Left lung (tissue), 10 donors: ENCODE measurements around the gene RBM20. TPM values are rescaled to one million over a fixed set of nuclear protein-coding genes. Genes with fewer than 3 reads are reported as not detected.

Experiments used
- ATAC-seq: fragments of 200-7000 bp; cut with Tn5 transposase; one replicate; pipeline ENCODE4 v1.9.1; 2020; ENCODE audit warnings: moderate library complexity
- DNase-seq, 4 donors: peaks; one replicate each; pipeline ENCODE4 v3.0.0-alpha.2; 2013 to 2020
- H3K27ac ChIP-seq, 2 donors: fragments of 200-600 bp; sonication (generic) in 1 of 2; one replicate each; pipeline versions ENCODE4 v1.5.0 to v1.8.0; 2020 to 2021
- H3K27me3 ChIP-seq, 2 donors: fragments of 200-600 bp; sonication (generic) in 1 of 2; one replicate each; pipeline versions ENCODE4 v1.5.0 to v1.8.0; 2020 to 2021
- H3K36me3 ChIP-seq, 2 donors: fragments of 200-600 bp; sonication (generic) in 1 of 2; one replicate each; pipeline versions ENCODE4 v1.5.0 to v1.8.0; 2020 to 2021
- H3K4me1 ChIP-seq, 2 donors: fragments of 200-600 bp; one replicate each; pipeline ENCODE4 v1.8.0; 2021
- H3K4me3 ChIP-seq, 2 donors: fragments of 200-600 bp; sonication (generic) in 1 of 2; one replicate each; pipeline versions ENCODE4 v1.5.0 to v1.8.0; 2020 to 2021; ENCODE audit warnings: mild to moderate bottlenecking in 1 of 2
- H3K9me3 ChIP-seq, 2 donors: fragments of 200-600 bp; sonication (generic) in 1 of 2; one replicate each; pipeline versions ENCODE4 v1.5.0 to v1.8.0; 2020 to 2021
- CTCF ChIP-seq, 2 donors: fragments of 200-600 bp; sonication (generic) in 1 of 2; IDR thresholded peaks; one replicate each; pipeline versions ENCODE4 v1.5.0 to v1.8.0; 2021; ENCODE audit warnings: antibody characterized with exemption in 2 of 2
- intact Hi-C, 2 donors: fragments of 100-400 bp; cut with DNase I; formaldehyde crosslinking; loops; one replicate each; pipeline versions ENCODE4 v1.11.2 to v1.14.2; 2022
- polyA plus RNA-seq, 6 donors: library from polyadenylated mRNA; unstranded; fragments of 120-200 nt; gene quantifications; one replicate each; pipeline ENCODE4 v1.2.1, GENCODE V29; 2013; ENCODE audit not compliant: insufficient read length in 6 of 6
- total RNA-seq, 2 donors: library from RNA; stranded (reverse); fragmentation: NEBNext Ultra II Directional; extraction: Animal tissue kit (Norgen Biotek cat#: 25700); gene quantifications; one replicate each; pipeline ENCODE4 v1.2.1, GENCODE V29; 2021
- donor health status: DM: no; HTN: yes; CAD: no.
- donor health status: DM: no; HTN: no; CAD: no.

The RBM20 gene
- total and polyA plus RNA-seq, 8 donors: 0.55 to 1.8 (median 1.1) TPM

- Histone ChIP-seq H3K27me3 (peaks cover 4 to 47% of the 10 kb centered on the region in 2 donors), H3K27ac (no peak overlapping the region), H3K36me3 (no peaks in the 10 kb centered on the region), H3K4me1 (no peaks in the 10 kb centered on the region), H3K4me3 (no peak overlapping the region), H3K9me3 (no peaks in the 10 kb centered on the region)
- DNase-seq: no peak
- ATAC-seq: no peak
- intact Hi-C loops: no loop called here
- no peak for TF ChIP-seq CTCF (IDR thresholded peaks at IDR 0.05)
These were observed 132.9 kb downstream of the RBM20 start for GRCh38 chr10:110777017-110777416.

GRCh38 chr10:110777661-110778060 lies 133.5 kb downstream of the RBM20 start:
- Histone ChIP-seq H3K4me3 (no peak overlapping the region), H3K4me1 (no peaks in the 10 kb centered on the region), H3K9me3 (no peaks in the 10 kb centered on the region), H3K36me3 (no peaks in the 10 kb centered on the region), H3K27ac (no peak overlapping the region), H3K27me3 (peaks cover 4 to 45% of the 10 kb centered on the region in 2 donors)
- TF ChIP-seq CTCF (IDR thresholded peaks at IDR 0.05): no peak
- intact Hi-C loops: no loop called here
- DNase-seq (no peak), ATAC-seq (no peak)

- H3K36me3 ChIP-seq: no peaks in the 10 kb centered on the region
- no peaks in the 10 kb centered on the region for H3K9me3 ChIP-seq
- H3K27me3 ChIP-seq: peaks cover 4 to 47% of the 10 kb centered on the region in 2 donors
- TF ChIP-seq CTCF (IDR thresholded peaks at IDR 0.05): no peak
- no peak overlapping the region for H3K4me3 ChIP-seq
- ATAC-seq (no peak), DNase-seq (no peak)
- H3K4me1 ChIP-seq: no peaks in the 10 kb centered on the region
- intact Hi-C loops: no loop called here
- no peak overlapping the region for H3K27ac ChIP-seq
These were observed 134.1 kb downstream of the RBM20 start for GRCh38 chr10:110778211-110778610.

- no peaks in the 10 kb centered on the region for H3K36me3 ChIP-seq
- DNase-seq (no peak), ATAC-seq (no peak)
- H3K27me3 ChIP-seq: peaks cover 4 to 49% of the 10 kb centered on the region in 2 donors
- no peak overlapping the region for H3K4me3 ChIP-seq
- no peak for TF ChIP-seq CTCF (IDR thresholded peaks at IDR 0.05)
- no peak overlapping the region for H3K27ac ChIP-seq
- intact Hi-C loops: no loop called here
- no peaks in the 10 kb centered on the region for H3K9me3 ChIP-seq
- no peaks in the 10 kb centered on the region for H3K4me1 ChIP-seq
These were observed 135.4 kb downstream of the RBM20 start for GRCh38 chr10:110779489-110779888.

- Histone ChIP-seq H3K27ac (no peak overlapping the region), H3K36me3 (no peaks in the 10 kb centered on the region), H3K9me3 (no peaks in the 10 kb centered on the region), H3K4me1 (no peaks in the 10 kb centered on the region), H3K27me3 (peaks cover 4 to 56% of the 10 kb centered on the region in 2 donors), H3K4me3 (no peak overlapping the region)
- no peak for ATAC-seq
- peak in 1 of 4 donors; percentile 58 for DNase-seq
- intact Hi-C loops: no loop called here
- no peak for TF ChIP-seq CTCF (IDR thresholded peaks at IDR 0.05)
These were observed 136.6 kb downstream of the RBM20 start for GRCh38 chr10:110780704-110781103.
